Measurements from ENCODE around the gene CNEP1R1.
"Not testable (repeated sequence)": the region's sequence is repeated elsewhere in the genome, so short reads cannot be mapped to it uniquely, and the experiment has no call there.

The CNEP1R1 gene

GRCh38 chr16:50002190-50002589, 22.8 kb upstream of the CNEP1R1 start:
- H3K27ac ChIP-seq: no peak overlapping the region
- TF ChIP-seq ZFX (IDR thresholded peaks at IDR 0.05) (no peak), CTCF (conservative IDR thresholded peaks at IDR 0.05) (no peak)

DNA sequence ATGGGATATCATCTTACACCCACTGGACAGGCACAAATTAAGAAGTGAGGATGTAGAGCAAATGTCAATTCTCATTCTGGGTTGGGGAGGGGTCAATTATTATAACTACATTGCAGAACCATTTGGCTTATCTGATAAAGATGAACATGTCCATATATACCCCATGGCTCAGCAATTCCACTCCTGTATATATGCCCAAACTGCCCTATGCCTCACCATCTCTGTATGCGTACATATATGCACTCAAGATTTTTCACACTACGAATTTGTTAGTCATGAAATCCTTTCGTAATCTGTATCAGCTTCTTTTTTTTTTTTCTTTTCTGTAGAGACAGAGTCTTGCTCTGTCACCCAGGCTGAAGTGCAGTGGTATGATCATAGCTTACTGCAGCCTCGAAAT, 20.8 kb upstream of the CNEP1R1 start:
- TF ChIP-seq CTCF (conservative IDR thresholded peaks at IDR 0.05) (no peak), ZFX (IDR thresholded peaks at IDR 0.05) (no peak)
- no peak overlapping the region for H3K27ac ChIP-seq

GRCh38 chr16:50006964-50007363, 18.1 kb upstream of the CNEP1R1 start:
- no peak overlapping the region for H3K27ac ChIP-seq
- TF ChIP-seq ZFX (IDR thresholded peaks at IDR 0.05) (no peak), CTCF (conservative IDR thresholded peaks at IDR 0.05) (no peak)

DNA sequence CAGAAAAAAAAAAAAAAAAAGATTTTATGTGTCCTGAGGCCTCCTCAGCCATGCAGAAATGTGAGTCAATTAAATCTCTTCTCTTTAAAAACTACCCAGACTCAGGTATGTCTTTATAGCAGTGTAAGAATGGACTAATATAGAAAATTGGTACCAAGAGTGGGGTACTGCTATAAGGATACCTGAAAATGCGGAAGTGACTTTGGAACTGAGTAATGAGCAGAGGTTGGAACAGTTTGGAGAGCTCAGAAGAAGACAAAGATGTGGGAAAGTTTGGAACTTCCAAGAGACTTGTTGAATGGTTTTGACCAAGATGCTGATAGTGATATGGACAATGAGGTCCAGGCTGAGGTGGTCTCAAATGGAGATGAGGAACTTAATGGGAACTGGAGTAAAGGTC, 17.3 kb upstream of the CNEP1R1 start:
- TF ChIP-seq ZFX (IDR thresholded peaks at IDR 0.05) (no peak), CTCF (conservative IDR thresholded peaks at IDR 0.05) (no peak)
- no peak overlapping the region for H3K27ac ChIP-seq

DNA sequence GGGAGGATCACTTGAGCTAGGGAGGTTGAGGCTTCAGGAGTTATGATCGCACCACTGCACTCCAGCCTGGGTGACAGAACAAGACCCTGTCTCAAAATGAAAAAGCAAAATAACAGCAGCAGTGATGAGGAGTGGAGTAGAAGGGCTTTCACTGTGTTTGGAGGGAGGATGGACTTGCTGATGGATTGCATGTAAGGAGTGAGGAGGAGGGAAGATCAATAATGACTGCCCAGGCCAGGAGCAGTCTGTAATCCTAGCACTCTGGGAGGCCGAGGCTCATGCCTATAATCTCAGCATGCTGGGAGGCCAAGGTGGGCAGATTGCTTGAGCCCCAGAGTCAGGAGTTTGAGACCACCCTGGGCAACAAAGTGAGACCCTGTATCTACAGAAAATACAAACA, 14.8 kb upstream of the CNEP1R1 start:
- no peak for TF ChIP-seq ZFX (IDR thresholded peaks at IDR 0.05)
- no peak for TF ChIP-seq CTCF (conservative IDR thresholded peaks at IDR 0.05)
- H3K27ac ChIP-seq: no peak overlapping the region

DNA sequence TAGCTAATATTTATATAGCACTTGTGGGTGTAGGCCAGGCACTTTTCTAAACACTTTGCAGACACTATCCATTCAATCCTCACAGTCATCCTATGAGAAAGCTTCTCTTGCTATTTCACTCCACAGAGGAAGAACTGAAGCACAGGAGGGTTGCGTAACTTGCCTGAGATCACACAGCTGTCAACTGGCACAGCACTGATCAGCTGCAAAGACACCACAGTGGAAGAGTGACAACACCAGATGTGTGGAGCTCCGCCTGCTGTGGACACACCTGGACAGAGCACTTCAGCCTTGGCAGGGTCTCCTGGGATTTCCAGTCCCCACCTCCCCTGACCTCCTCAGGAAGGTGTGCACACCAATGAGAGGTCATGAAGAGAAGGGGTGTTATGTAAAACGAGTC, 13.3 kb upstream of the CNEP1R1 start:
- H3K27ac ChIP-seq: no peak overlapping the region
- no peak for TF ChIP-seq ZFX (IDR thresholded peaks at IDR 0.05)
- TF ChIP-seq CTCF (conservative IDR thresholded peaks at IDR 0.05): no peak

DNA sequence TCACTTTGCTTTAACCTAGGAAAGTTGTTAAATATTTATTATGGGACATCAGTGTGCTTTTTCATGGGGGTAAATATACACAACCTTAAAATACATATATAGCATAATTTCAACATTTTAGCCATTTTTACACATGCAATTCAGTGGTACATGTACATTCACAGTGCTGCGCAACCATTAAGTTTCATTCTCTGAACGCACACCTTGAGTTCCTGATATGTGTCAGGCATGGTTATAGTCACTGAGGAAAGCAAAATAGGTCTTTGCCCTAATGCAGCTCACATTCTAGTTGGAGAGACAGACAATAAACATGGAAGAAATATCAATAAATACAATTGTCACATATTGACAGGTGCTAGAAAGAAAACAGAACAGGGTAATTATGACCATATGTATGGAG, 12.8 kb upstream of the CNEP1R1 start:
- no peak for TF ChIP-seq ZFX (IDR thresholded peaks at IDR 0.05)
- no peak for TF ChIP-seq CTCF (conservative IDR thresholded peaks at IDR 0.05)
- H3K27ac ChIP-seq: no peak overlapping the region

DNA sequence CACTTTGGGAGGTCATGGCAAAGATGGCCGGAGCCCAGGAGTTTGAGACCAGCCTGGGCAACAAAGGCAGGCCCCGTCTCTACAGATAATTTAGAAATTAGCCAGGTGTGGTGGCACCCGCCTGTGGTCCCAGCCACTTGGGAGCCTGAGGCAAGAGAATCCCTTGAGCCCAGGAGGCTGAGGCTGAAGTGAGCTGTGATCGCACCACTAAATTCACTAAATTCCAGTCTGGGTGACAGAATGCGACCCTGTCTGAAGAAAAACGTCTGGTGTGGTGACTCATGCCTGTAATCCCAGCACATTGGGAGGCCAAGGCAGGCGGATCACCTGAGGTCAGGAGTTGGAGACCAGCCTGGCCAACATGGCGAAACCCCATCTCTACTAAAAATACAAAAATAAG, 10.8 kb upstream of the CNEP1R1 start:
- H3K27ac ChIP-seq: not testable (repeated sequence)

All from C4-2B (cell line).